A549 (cell line): ENCODE measurements around the gene MBNL1.

Source experiments
- CHD2 ChIP-seq: fragments of 150-350 bp; IDR thresholded peaks from 2 replicates; pipeline ENCODE4 v1.6.1; 2014; ENCODE audit warnings: low read length; ENCODE audit not compliant: partially characterized antibody
- POLR2A ChIP-seq: IDR thresholded peaks from 2 replicates; pipeline ENCODE4 v1.6.1; 2012; ENCODE audit warnings: mild to moderate bottlenecking, low read length
- SMC3 ChIP-seq: fragments of >200 bp; sonication (Bioruptor Twin); formaldehyde crosslinking; IDR thresholded peaks from 3 replicates; pipeline ENCODE4 v1.6.1; 2018; ENCODE audit warnings: inconsistent platforms

- TF ChIP-seq POLR2A (no peak), SMC3 (no peak), CHD2 (no peak)
Measured at GRCh38 chr3:152382312-152383135, 113.8 kb downstream of the MBNL1 start.
